Suppressor macrophage treated with lipopolysaccharide for 4 hours (primary cell): ENCODE measurements around the gene VAV1.

Source experiments
- DNase-seq: peaks from one replicate; pipeline ENCODE4 v3.0.0-alpha.2; 2020

Gene VAV1

GRCh38 chr19:6772028-6772865, at the start of gene VAV1:
Gene VAV1 (plus strand): TSS chr19:6772708. CDS start chr19:6772808, 100 bp downstream.
- peak; percentile 91 for DNase-seq

- DNase-seq: no peak
Measured at GRCh38 chr19:6723108-6723618, 49.3 kb upstream of the VAV1 start.

GRCh38 chr19:6723738-6724137, 48.8 kb upstream of the VAV1 start:
- peak; percentile 46 for DNase-seq

GRCh38 chr19:6724631-6725492, 47.6 kb upstream of the VAV1 start:
- DNase-seq: no peak

- DNase-seq: no peak
Measured at GRCh38 chr19:6725513-6726231, 46.8 kb upstream of the VAV1 start.

- DNase-seq: peak; percentile 80
Measured at GRCh38 chr19:6728346-6728745, 44.2 kb upstream of the VAV1 start.

- no peak for DNase-seq
Measured at GRCh38 chr19:6729573-6730152, 42.8 kb upstream of the VAV1 start.

GRCh38 chr19:6730153-6730804, 42.2 kb upstream of the VAV1 start:
- DNase-seq: peak; percentile 35

- DNase-seq: no peak
Measured at GRCh38 chr19:6730941-6731670, 41.4 kb upstream of the VAV1 start.

GRCh38 chr19:6731822-6732221, 40.7 kb upstream of the VAV1 start:
- no peak for DNase-seq

- DNase-seq: no peak
Measured at GRCh38 chr19:6732803-6733337, 39.6 kb upstream of the VAV1 start.

GRCh38 chr19:6733338-6734095, 39.0 kb upstream of the VAV1 start:
- no peak for DNase-seq

GRCh38 chr19:6734096-6734696, 38.3 kb upstream of the VAV1 start:
- DNase-seq: no peak

- no peak for DNase-seq
Measured at GRCh38 chr19:6735181-6735911, 37.2 kb upstream of the VAV1 start.

GRCh38 chr19:6736169-6736916, 36.2 kb upstream of the VAV1 start:
- peak; percentile 92 for DNase-seq

GRCh38 chr19:6736917-6737283, 35.6 kb upstream of the VAV1 start:
- DNase-seq: no peak

- DNase-seq: peak; percentile 100
Measured at GRCh38 chr19:6737284-6737872, 35.1 kb upstream of the VAV1 start, which contains the start of gene GPR108. Gene GPR108 (minus strand): TSS chr19:6737580. CDS start chr19:6737576, 4 bp downstream.
